Measurements from ENCODE around the gene FBXL7.

DNA sequence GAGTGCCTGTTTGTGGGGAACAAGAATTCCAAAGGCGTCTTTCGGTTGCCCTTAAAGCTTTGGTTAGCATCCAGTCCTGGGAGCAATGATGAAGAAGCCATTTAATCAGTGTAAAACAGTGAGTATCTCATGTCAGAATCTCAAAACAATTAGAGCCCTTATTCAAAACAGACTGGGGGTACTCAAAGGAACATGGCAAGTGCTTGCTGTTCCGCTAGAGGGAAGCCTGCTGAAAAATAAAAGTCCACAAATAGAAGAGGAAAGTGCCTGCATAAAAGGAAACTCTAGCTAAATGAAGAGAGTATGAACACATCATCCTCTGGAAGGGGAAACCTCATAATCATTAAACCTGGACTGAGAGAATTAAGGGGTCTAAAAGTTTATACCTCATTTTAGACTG is 26.4 kb downstream of the FBXL7 start:
- TF ChIP-seq, protein P1, sequence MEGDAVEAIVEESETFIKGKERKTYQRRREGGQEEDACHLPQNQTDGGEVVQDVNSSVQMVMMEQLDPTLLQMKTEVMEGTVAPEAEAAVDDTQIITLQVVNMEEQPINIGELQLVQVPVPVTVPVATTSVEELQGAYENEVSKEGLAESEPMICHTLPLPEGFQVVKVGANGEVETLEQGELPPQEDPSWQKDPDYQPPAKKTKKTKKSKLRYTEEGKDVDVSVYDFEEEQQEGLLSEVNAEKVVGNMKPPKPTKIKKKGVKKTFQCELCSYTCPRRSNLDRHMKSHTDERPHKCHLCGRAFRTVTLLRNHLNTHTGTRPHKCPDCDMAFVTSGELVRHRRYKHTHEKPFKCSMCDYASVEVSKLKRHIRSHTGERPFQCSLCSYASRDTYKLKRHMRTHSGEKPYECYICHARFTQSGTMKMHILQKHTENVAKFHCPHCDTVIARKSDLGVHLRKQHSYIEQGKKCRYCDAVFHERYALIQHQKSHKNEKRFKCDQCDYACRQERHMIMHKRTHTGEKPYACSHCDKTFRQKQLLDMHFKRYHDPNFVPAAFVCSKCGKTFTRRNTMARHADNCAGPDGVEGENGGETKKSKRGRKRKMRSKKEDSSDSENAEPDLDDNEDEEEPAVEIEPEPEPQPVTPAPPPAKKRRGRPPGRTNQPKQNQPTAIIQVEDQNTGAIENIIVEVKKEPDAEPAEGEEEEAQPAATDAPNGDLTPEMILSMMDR (optimal IDR thresholded peaks at IDR 0.05 in 1 of 3, IDR thresholded peaks at IDR 0.05 in 1 of 3, conservative IDR thresholded peaks at IDR 0.05 in 1 of 3; ENCODE audit: extremely low read depth in 1 of 3, insufficient read depth in 2 of 3, low read length in 3 of 3) = no peak
- TF ChIP-seq EZH2 (IDR thresholded peaks at IDR 0.05; ENCODE audit: low read length) = no peak
